Measurements from ENCODE around the gene GALNT11. TPM values are rescaled to one million over a fixed set of nuclear protein-coding genes. Genes with fewer than 3 reads are reported as not detected.
"Not testable (repeated sequence)": the region's sequence is repeated elsewhere in the genome, so short reads cannot be mapped to it uniquely, and the experiment has no call there.

GALNT11 gene
- total RNA-seq, 1 donor: 42.7 TPM

DNA sequence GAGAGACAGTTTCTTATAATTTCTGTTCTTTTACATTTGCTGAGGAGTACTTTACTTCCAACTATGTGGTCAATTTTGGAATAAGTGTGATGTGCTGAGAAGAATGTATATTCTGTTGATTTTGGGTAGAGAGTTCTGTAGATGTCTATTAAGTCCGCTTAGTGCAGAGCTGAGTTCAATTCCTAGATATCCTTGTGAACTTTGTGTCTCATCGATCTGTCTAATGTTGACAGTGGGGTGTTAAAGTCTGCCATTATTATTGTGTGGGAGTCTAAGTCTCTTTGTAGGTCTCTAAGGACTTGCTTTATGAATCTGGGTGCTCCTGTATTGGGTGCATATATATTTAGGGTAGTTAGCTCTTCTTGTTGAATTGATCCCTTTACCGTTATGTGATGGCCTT lies 38.3 kb downstream of the GALNT11 start:
- not testable (repeated sequence) for H3K27ac ChIP-seq (ENCODE audit: low read depth, low read length); H3K4me2 ChIP-seq (ENCODE audit: insufficient read depth, low read length); H3K4me1 ChIP-seq (ENCODE audit: insufficient read depth, low read length); H4K20me1 ChIP-seq (ENCODE audit: insufficient read depth, low read length); DNase-seq (ENCODE audit: insufficient read length, low spot score, missing footprints); H3K36me3 ChIP-seq (ENCODE audit: insufficient read depth, low read length); H3K27me3 ChIP-seq (ENCODE audit: insufficient read depth, low read length); H3K9me3 ChIP-seq (ENCODE audit: low read depth, low read length); H3K4me3 ChIP-seq (ENCODE audit: insufficient read depth, low read length); H2AFZ ChIP-seq (ENCODE audit: low read length)
- H3K79me2 ChIP-seq (ENCODE audit: insufficient read depth, low read length): peaks cover 26% of the 10 kb centered on the region

DNA sequence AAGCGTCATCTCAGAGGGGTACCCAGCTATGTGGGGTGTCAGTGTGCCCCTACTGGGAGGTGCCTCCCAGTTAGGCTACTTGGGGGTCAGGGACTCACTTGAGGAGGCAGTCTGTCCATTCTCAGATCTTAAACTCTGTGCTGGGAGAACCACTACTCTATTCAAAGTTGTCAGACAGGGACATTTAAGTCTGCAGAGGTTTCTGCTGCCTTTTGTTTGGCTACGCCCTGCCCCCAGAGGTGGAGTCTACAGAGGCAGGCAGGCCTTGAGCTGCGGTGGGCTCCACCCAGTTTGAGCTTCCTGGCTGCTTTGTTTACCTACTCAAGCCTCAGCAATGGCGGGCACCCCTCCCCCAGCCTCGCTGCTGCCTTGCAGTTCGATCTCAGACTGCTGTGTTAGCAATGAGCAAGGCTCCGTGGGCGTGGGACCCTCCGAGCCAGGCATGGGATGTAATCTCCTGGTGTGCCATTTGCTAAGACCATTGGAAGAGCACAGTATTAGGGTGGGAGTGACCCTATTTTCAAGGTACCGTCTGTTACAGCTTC lies 40.4 kb downstream of the GALNT11 start:
- H4K20me1 ChIP-seq (ENCODE audit: insufficient read depth, low read length); H3K27ac ChIP-seq (ENCODE audit: low read depth, low read length); H3K36me3 ChIP-seq (ENCODE audit: insufficient read depth, low read length); H2AFZ ChIP-seq (ENCODE audit: low read length); H3K9me3 ChIP-seq (ENCODE audit: low read depth, low read length); DNase-seq (ENCODE audit: insufficient read length, low spot score, missing footprints); H3K27me3 ChIP-seq (ENCODE audit: insufficient read depth, low read length); H3K4me3 ChIP-seq (ENCODE audit: insufficient read depth, low read length); H3K4me1 ChIP-seq (ENCODE audit: insufficient read depth, low read length); H3K4me2 ChIP-seq (ENCODE audit: insufficient read depth, low read length): not testable (repeated sequence)
- H3K79me2 ChIP-seq (ENCODE audit: insufficient read depth, low read length): peaks cover 31% of the 10 kb centered on the region

DNA sequence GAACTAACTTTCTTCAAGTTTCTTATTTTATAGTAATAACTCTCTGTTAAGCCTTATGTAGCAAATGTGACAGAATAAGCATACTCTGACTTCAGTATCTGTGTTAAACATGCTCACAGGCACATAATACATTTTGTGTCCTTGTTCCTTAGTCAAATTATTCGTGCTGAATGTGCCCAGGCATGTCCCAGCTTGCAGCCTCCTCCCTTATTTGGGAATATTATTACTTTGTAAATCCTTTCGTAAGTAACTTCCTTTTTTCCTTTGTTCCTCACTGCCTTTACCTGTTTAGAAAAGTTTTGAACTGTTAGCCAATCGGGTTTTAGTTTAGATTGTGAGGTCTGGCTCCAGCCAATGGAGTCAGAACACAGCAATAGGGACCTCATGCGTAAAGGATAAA lies 46.9 kb downstream of the GALNT11 start:
- Histone ChIP-seq H3K9me3 (ENCODE audit: low read depth, low read length) (no peaks in the 10 kb centered on the region), H3K4me3 (ENCODE audit: insufficient read depth, low read length) (no peak overlapping the region), H3K27me3 (ENCODE audit: insufficient read depth, low read length) (no peaks in the 10 kb centered on the region), H3K4me2 (ENCODE audit: insufficient read depth, low read length) (no peak overlapping the region), H4K20me1 (ENCODE audit: insufficient read depth, low read length) (peaks cover 8% of the 10 kb centered on the region), H2AFZ (ENCODE audit: low read length) (no peak overlapping the region), H3K36me3 (ENCODE audit: insufficient read depth, low read length) (no peaks in the 10 kb centered on the region), H3K79me2 (ENCODE audit: insufficient read depth, low read length) (peaks cover 48% of the 10 kb centered on the region), H3K4me1 (ENCODE audit: insufficient read depth, low read length) (no peaks in the 10 kb centered on the region), H3K27ac (ENCODE audit: low read depth, low read length) (no peak overlapping the region)
- TF ChIP-seq, protein P1, sequence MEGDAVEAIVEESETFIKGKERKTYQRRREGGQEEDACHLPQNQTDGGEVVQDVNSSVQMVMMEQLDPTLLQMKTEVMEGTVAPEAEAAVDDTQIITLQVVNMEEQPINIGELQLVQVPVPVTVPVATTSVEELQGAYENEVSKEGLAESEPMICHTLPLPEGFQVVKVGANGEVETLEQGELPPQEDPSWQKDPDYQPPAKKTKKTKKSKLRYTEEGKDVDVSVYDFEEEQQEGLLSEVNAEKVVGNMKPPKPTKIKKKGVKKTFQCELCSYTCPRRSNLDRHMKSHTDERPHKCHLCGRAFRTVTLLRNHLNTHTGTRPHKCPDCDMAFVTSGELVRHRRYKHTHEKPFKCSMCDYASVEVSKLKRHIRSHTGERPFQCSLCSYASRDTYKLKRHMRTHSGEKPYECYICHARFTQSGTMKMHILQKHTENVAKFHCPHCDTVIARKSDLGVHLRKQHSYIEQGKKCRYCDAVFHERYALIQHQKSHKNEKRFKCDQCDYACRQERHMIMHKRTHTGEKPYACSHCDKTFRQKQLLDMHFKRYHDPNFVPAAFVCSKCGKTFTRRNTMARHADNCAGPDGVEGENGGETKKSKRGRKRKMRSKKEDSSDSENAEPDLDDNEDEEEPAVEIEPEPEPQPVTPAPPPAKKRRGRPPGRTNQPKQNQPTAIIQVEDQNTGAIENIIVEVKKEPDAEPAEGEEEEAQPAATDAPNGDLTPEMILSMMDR (IDR thresholded peaks at IDR 0.05; ENCODE audit: extremely low read depth, low read depth, low read length): no peak
- no peak for DNase-seq (ENCODE audit: insufficient read length, low spot score, missing footprints)

DNA sequence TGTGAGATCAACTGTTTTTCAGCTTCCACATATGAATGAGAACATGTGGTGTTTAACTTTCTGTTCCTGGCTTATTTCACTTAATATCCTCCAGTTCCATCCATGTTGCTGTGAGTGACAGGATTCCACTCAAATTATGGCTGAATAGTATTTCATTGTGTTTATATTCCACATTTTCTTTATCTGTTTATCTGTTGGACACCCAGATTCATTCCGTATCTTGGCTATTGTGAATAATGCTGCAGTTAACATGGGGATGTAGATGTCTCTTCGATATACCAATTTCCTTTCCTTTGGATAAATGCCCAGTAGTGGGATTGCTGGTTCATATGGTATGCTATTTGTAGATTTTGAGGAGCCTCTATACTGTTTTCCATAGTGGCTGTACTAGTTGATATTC lies 47.9 kb downstream of the GALNT11 start:
- Histone ChIP-seq H3K27me3 (ENCODE audit: insufficient read depth, low read length) (no peaks in the 10 kb centered on the region), H3K4me1 (ENCODE audit: insufficient read depth, low read length) (no peaks in the 10 kb centered on the region), H3K79me2 (ENCODE audit: insufficient read depth, low read length) (peaks cover 44% of the 10 kb centered on the region), H3K9me3 (ENCODE audit: low read depth, low read length) (no peaks in the 10 kb centered on the region), H3K36me3 (ENCODE audit: insufficient read depth, low read length) (no peaks in the 10 kb centered on the region), H2AFZ (ENCODE audit: low read length) (no peak overlapping the region), H4K20me1 (ENCODE audit: insufficient read depth, low read length) (peaks cover 8% of the 10 kb centered on the region), H3K4me3 (ENCODE audit: insufficient read depth, low read length) (no peak overlapping the region), H3K4me2 (ENCODE audit: insufficient read depth, low read length) (no peak overlapping the region), H3K27ac (ENCODE audit: low read depth, low read length) (no peak overlapping the region)
- TF ChIP-seq, protein P1 (IDR thresholded peaks at IDR 0.05; ENCODE audit: extremely low read depth, low read depth, low read length): no peak
- no peak for DNase-seq (ENCODE audit: insufficient read length, low spot score, missing footprints)

DNA sequence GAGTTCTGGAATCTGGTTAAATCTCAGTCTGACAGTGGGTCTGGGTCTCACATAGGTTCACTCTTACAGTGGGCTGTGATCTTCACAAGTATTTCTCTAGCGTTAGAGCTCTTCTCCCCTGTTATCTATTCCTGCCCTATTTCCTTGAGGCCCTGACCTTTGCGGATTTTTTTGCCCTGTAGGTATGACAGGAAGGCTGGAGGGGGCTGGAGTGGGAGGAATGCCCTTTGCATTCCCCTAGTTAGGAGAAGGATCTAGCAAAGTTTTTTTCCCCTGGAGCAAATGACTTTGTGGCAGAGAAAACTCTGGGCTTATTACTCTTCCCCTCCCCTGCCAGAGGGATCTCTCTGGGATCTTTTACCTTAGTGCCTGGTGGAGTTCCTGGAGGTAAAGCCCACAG lies 49.2 kb downstream of the GALNT11 start:
- TF ChIP-seq, protein P1 (IDR thresholded peaks at IDR 0.05; ENCODE audit: extremely low read depth, low read depth, low read length): no peak
- Histone ChIP-seq H3K79me2 (ENCODE audit: insufficient read depth, low read length) (peaks cover 36% of the 10 kb centered on the region), H3K9me3 (ENCODE audit: low read depth, low read length) (no peaks in the 10 kb centered on the region), H4K20me1 (ENCODE audit: insufficient read depth, low read length) (peaks cover 8% of the 10 kb centered on the region), H3K36me3 (ENCODE audit: insufficient read depth, low read length) (no peaks in the 10 kb centered on the region), H3K4me2 (ENCODE audit: insufficient read depth, low read length) (no peak overlapping the region), H3K27me3 (ENCODE audit: insufficient read depth, low read length) (no peaks in the 10 kb centered on the region), H3K27ac (ENCODE audit: low read depth, low read length) (no peak overlapping the region), H3K4me3 (ENCODE audit: insufficient read depth, low read length) (no peak overlapping the region), H2AFZ (ENCODE audit: low read length) (no peak overlapping the region), H3K4me1 (ENCODE audit: insufficient read depth, low read length) (no peaks in the 10 kb centered on the region)
- DNase-seq (ENCODE audit: insufficient read length, low spot score, missing footprints): no peak

DNA sequence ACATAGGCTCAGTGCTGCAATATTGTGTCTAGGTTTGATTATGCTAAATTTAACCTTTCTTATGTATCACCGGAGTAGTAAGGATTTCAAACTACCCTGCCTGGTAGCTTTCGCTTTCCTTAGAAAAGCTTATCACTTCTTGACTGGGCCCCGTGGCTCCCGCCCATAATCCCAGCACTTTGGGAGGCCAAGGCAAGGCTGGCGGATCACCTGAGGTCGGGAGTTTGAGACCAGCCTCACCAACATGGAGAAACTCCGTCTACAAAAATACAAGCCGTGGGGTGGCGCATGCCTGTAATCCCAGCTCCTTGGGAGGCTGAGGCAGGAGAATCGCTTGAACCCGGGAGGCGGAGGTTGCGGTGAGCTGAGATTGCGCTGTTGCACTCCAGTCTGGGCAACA lies 49.9 kb downstream of the GALNT11 start:
- H3K27me3 ChIP-seq (ENCODE audit: insufficient read depth, low read length); H3K4me1 ChIP-seq (ENCODE audit: insufficient read depth, low read length); H4K20me1 ChIP-seq (ENCODE audit: insufficient read depth, low read length); H3K36me3 ChIP-seq (ENCODE audit: insufficient read depth, low read length); H3K4me3 ChIP-seq (ENCODE audit: insufficient read depth, low read length); H2AFZ ChIP-seq (ENCODE audit: low read length); H3K27ac ChIP-seq (ENCODE audit: low read depth, low read length); H3K4me2 ChIP-seq (ENCODE audit: insufficient read depth, low read length); DNase-seq (ENCODE audit: insufficient read length, low spot score, missing footprints); H3K9me3 ChIP-seq (ENCODE audit: low read depth, low read length): not testable (repeated sequence)
- peaks cover 33% of the 10 kb centered on the region for H3K79me2 ChIP-seq (ENCODE audit: insufficient read depth, low read length)
